Measurements from ENCODE around the gene ACTL10. TPM values are rescaled to one million over a fixed set of nuclear protein-coding genes. Genes with fewer than 3 reads are reported as not detected.

The ACTL10 gene
- total RNA-seq, 1 experiment from 2014 or later = 0.85 TPM

DNA sequence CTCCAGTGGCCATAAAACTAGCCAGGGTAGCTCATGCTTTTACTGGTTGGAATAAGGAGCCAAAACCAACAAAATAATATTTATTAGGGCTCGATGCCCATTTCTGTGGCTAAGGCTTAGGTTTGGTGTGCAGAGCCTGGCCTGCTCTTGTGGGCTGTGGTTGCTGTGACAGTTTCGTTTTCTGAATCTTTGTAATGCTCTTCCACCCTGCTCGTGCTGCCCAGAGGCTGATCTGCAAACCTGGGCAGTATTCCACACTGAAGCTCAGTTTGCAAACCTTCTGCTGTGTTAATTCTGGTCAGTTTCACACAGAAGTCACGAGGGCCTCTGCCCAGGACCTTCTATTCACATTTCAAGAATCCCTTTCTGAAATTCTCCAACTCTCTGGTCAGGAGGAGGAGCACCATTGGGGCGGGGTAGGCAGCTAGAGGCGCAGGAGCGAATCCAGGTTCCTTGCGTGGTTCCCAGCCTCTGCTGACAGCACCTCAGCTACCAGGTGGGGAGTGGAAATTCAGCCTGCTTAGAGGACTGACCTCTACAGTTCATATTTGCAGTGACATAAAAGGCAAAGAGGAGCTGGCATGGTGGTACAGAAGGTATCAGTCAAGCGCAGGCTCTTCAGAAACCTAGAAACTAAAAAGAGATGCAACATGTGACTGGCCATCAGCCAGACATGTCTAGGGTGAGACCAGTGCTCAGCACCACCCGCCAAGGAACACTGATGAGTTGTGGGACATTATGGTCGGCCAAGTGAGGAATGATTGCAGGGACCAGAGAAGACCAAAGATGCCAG is 18.9 kb upstream of the ACTL10 start:
- Histone ChIP-seq H3K36me3 (ENCODE audit: low read depth) (no peaks in the 10 kb centered on the region), H2AFZ (no peak overlapping the region), H4K20me1 (ENCODE audit: insufficient read depth) (no peaks in the 10 kb centered on the region), H3K27me3 (ENCODE audit: insufficient read depth, low read depth) (no peaks in the 10 kb centered on the region), H3K9me3 (ENCODE audit: insufficient read depth, low read depth) (no peaks in the 10 kb centered on the region), H3K4me2 (no peak overlapping the region), H3K4me1 (replicated peaks; ENCODE audit: insufficient read depth) (peaks cover 22% of the 10 kb centered on the region), H3K4me3 (no peak overlapping the region), H3F3A (ENCODE audit: insufficient read depth, low read depth) (peaks cover 18% of the 10 kb centered on the region), H3K79me2 (ENCODE audit: low read depth) (no peaks in the 10 kb centered on the region), H3K27ac (no peak overlapping the region), H3K9me2 (ENCODE audit: insufficient read depth) (no peaks in the 10 kb centered on the region)
- TF ChIP-seq CTCF (conservative IDR thresholded peaks at IDR 0.05) (no peak), EZH2 (IDR thresholded peaks at IDR 0.05; ENCODE audit: low read depth) (no peak)
- intact Hi-C loops (cut with micrococcal nuclease; ENCODE audit: unreplicated experiment) = no loop called here
- no peak for DNase-seq
- CTCF ChIA-PET = interaction anchor here (0.6 kb wide), 1 partner anchor 97 kb away, joined by 10 read pairs; no protein-coding TSS in a partner anchor
- POLR2A ChIA-PET (ENCODE audit: unreplicated experiment) = interaction anchor here (0.6 kb wide), 1 partner anchor 145 kb away, joined by 11 read pairs; no protein-coding TSS in a partner anchor
- no TSS peak for BruUV-seq (replicated peaks)

- Histone ChIP-seq H4K20me1 (ENCODE audit: insufficient read depth) (no peaks in the 10 kb centered on the region), H3K4me3 (no peak overlapping the region), H3K79me2 (ENCODE audit: low read depth) (no peaks in the 10 kb centered on the region), H3F3A (ENCODE audit: insufficient read depth, low read depth) (peaks cover 20% of the 10 kb centered on the region), H3K36me3 (ENCODE audit: low read depth) (no peaks in the 10 kb centered on the region), H3K27me3 (ENCODE audit: insufficient read depth, low read depth) (no peaks in the 10 kb centered on the region), H3K4me2 (no peak overlapping the region), H3K9me2 (ENCODE audit: insufficient read depth) (no peaks in the 10 kb centered on the region), H3K9me3 (ENCODE audit: insufficient read depth, low read depth) (no peaks in the 10 kb centered on the region), H3K4me1 (replicated peaks; ENCODE audit: insufficient read depth) (peaks cover 27% of the 10 kb centered on the region), H3K27ac (no peak overlapping the region), H2AFZ (no peak overlapping the region)
- ChIA-PET POLR2A (ENCODE audit: unreplicated experiment) (no interaction called here), CTCF (no interaction called here)
- no peak for DNase-seq
- no peak for TF ChIP-seq CTCF (conservative IDR thresholded peaks at IDR 0.05)
- no peak for TF ChIP-seq EZH2 (IDR thresholded peaks at IDR 0.05; ENCODE audit: low read depth)
- intact Hi-C loops (cut with micrococcal nuclease; ENCODE audit: unreplicated experiment) = no loop called here
- BruUV-seq (replicated peaks) = no TSS peak
Observed at GRCh38 chr20:33648396-33649004, 18.2 kb upstream of the ACTL10 start.

GRCh38 chr20:33649201-33649681 is 17.5 kb upstream of the ACTL10 start:
- H4K20me1 ChIP-seq (ENCODE audit: insufficient read depth) = no peaks in the 10 kb centered on the region
- H3F3A ChIP-seq (ENCODE audit: insufficient read depth, low read depth) = peaks cover 25% of the 10 kb centered on the region
- POLR2A ChIA-PET (ENCODE audit: unreplicated experiment) = interaction anchor here (0.6 kb wide), 1 partner anchor 18 kb away, joined by 4 read pairs; the partner anchor contains the start of gene ACTL10
- no peak for DNase-seq
- CTCF ChIA-PET = no interaction called here
- H3K9me3 ChIP-seq (ENCODE audit: insufficient read depth, low read depth) = no peaks in the 10 kb centered on the region
- no peaks in the 10 kb centered on the region for H3K36me3 ChIP-seq (ENCODE audit: low read depth)
- intact Hi-C loops (cut with micrococcal nuclease; ENCODE audit: unreplicated experiment) = no loop called here
- H3K27ac ChIP-seq = no peak overlapping the region
- BruUV-seq (replicated peaks) = no TSS peak
- H3K79me2 ChIP-seq (ENCODE audit: low read depth) = no peaks in the 10 kb centered on the region
- H3K9me2 ChIP-seq (ENCODE audit: insufficient read depth) = no peaks in the 10 kb centered on the region
- no peak overlapping the region for H2AFZ ChIP-seq
- no peak for TF ChIP-seq EZH2 (IDR thresholded peaks at IDR 0.05; ENCODE audit: low read depth)
- TF ChIP-seq CTCF (conservative IDR thresholded peaks at IDR 0.05) = no peak
- H3K4me3 ChIP-seq = no peak overlapping the region
- H3K4me1 ChIP-seq (replicated peaks; ENCODE audit: insufficient read depth) = peaks cover 34% of the 10 kb centered on the region
- H3K27me3 ChIP-seq (ENCODE audit: insufficient read depth, low read depth) = no peaks in the 10 kb centered on the region
- no peak overlapping the region for H3K4me2 ChIP-seq
